ENCODE measurements around the gene SLC47A2.
"Not testable (repeated sequence)": the region's sequence is repeated elsewhere in the genome, so short reads cannot be mapped to it uniquely, and the experiment has no call there.

The SLC47A2 gene

GRCh38 chr17:19706791-19707727 is 9.3 kb downstream of the SLC47A2 start:
- DNase-seq: no peak

GRCh38 chr17:19705771-19706770 is 10.3 kb downstream of the SLC47A2 start:
- no peak for DNase-seq

GRCh38 chr17:19705201-19705600 is 11.2 kb downstream of the SLC47A2 start:
- no peak for DNase-seq

GRCh38 chr17:19703828-19704613 is 12.4 kb downstream of the SLC47A2 start:
- DNase-seq: no peak

- no peak for DNase-seq
These were observed 13.1 kb downstream of the SLC47A2 start for GRCh38 chr17:19703106-19703827.

GRCh38 chr17:19702217-19702641 is 14.2 kb downstream of the SLC47A2 start:
- no peak for DNase-seq

GRCh38 chr17:19686400-19687090 is 29.8 kb downstream of the SLC47A2 start:
- DNase-seq: no peak

GRCh38 chr17:19684909-19685580 is 31.3 kb downstream of the SLC47A2 start:
- DNase-seq: not testable (repeated sequence)

- DNase-seq: no peak
These were observed 33.3 kb downstream of the SLC47A2 start for GRCh38 chr17:19683117-19683516.

GRCh38 chr17:19678581-19679453 is 37.6 kb downstream of the SLC47A2 start:
- DNase-seq: no peak

GRCh38 chr17:19677736-19678379 is 38.5 kb downstream of the SLC47A2 start:
- no peak for DNase-seq

- DNase-seq: no peak
These were observed 39.5 kb downstream of the SLC47A2 start for GRCh38 chr17:19676896-19677295.

- no peak for DNase-seq
These were observed 42.8 kb downstream of the SLC47A2 start for GRCh38 chr17:19673623-19674022.

- no peak for DNase-seq
These were observed 44.2 kb downstream of the SLC47A2 start for GRCh38 chr17:19672009-19672750.

GRCh38 chr17:19671433-19671832 is 45.0 kb downstream of the SLC47A2 start:
- DNase-seq: no peak

GRCh38 chr17:19670908-19671307 is 45.5 kb downstream of the SLC47A2 start:
- no peak for DNase-seq

- not testable (repeated sequence) for DNase-seq
These were observed 46.7 kb downstream of the SLC47A2 start for GRCh38 chr17:19669680-19670079.

GRCh38 chr17:19664821-19665181 is 51.6 kb downstream of the SLC47A2 start:
- DNase-seq: no peak

Data from NCI-H2227 treated with DMSO at 0.1 percent for 48 hours (cell line).